MM.1S (cell line): ENCODE results near the gene CHML.

Experiments
- CTCF ChIP-seq: fragments of 300-600 bp; sonication (generic); IDR thresholded peaks from 2 replicates; pipeline ENCODE4 v1.5.1; 2016; ENCODE audit warnings: antibody characterized with exemption, low read length, mixed read lengths
- EZH2 ChIP-seq: fragments of 300-600 bp; sonication (generic); optimal IDR thresholded peaks from 2 replicates; pipeline ENCODE3; 2017; ENCODE audit warnings: low read depth, mild to moderate bottlenecking, antibody characterized with exemption, low read length, mixed read lengths

GRCh38 chr1:241658081-241658793 is 18.1 kb upstream of the CHML start:
- no peak for TF ChIP-seq CTCF
- TF ChIP-seq EZH2, result no peak
